HG03196 (cell line): ENCODE data around the gene LAMA4.
"Not testable (repeated sequence)": the region's sequence is repeated elsewhere in the genome, so short reads cannot be mapped to it uniquely, and the experiment has no call there.

Experiments used
- ATAC-seq: cut with Tn5 transposase; IDR thresholded peaks from one replicate; pipeline ENCODE4 v1.9.1; 2021; ENCODE audit not compliant: unreplicated experiment

The LAMA4 gene

DNA sequence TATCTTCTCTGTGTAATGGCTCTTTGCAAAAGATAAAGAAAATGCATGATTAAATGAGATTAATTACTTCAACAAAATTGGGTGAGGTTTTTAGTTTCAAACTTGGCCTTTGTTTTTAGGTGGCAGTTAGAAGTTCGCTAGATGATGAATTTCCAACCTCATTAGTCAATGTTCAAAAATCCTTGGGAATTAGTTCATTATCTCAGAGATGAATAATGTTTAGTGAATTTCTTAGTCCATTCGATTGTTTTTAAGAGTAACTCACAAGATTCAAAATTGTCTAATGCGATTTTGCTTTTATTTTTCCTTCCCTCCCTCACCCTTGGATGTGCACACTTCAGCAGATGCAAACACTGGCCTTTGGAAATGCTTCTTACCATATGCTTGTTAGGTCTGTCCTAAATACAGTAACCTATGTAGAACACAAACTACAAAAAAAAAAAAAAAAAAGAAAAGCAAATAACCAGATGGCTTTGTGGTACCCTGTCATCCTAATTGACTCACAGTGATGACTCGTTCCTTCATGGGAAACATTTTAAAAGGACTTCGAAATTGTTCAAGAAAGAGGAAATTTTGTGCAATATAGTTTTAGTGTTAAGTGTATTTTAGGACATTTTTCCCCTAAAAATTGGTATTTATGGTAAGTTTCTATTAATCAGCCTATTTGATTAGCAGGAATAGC is 100.3 kb downstream of the LAMA4 start:
- ATAC-seq = no peak

DNA sequence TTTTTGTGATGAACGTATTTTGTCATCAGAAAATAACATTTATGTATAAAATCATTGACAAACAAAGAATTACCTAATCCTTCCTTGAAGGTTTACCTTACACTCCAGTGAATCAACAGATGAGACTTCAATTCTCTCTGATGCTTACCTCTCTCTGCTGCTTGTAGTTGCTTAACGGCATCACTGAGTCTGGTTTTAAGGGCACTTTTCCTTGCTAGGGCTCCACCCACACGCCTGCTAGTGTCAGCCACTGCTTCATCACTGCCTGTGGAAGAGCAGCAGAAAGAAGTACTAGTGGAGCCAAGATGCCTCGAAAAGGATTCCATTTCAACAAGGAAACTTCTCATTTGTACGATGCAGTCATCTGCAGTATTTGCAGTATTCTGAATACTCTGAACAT is 104.0 kb downstream of the LAMA4 start:
- ATAC-seq = no peak

DNA sequence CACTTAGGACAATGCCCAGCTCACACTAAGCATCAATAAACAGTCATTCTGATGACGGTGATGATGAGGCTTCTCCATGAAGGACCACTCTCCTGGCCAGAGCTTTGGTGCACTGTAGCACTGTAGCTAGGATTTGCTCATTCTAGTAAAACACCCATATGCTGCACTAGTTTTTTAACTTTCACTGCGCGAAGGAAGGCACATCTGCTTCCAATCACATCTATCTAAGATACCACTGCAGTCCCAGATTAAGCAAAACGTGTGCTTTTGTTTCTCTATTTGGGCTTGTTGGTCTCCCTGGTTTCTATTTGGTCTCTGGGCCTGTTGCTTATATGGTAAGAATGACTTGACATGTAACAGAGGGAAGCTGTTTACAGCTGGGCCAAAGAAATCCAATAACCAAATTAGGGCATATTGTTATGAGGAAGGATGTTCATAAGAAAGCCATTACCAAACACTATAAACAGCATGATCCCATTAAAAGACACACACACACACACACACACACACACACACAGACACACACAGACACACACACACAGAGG is 104.6 kb downstream of the LAMA4 start:
- no peak for ATAC-seq

DNA sequence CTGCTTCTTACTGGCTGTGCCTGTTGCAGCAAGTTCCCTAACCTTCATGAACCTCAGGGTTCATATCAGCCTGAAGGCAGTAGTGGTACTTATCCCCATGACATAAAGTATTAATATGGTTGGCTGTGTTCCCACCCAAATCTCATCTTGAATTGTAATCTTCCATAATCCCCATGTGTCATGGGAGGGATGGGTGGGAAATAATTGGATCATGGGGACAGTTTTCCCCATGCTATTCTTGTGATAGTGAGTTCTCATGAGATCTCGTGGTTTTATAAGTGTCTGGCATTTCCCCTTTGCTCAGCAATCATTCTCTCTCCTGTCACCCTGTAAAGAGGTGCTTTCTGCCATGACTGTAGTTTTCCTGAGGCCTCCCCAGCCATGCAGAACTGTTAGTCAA is 105.1 kb downstream of the LAMA4 start:
- ATAC-seq = no peak

DNA sequence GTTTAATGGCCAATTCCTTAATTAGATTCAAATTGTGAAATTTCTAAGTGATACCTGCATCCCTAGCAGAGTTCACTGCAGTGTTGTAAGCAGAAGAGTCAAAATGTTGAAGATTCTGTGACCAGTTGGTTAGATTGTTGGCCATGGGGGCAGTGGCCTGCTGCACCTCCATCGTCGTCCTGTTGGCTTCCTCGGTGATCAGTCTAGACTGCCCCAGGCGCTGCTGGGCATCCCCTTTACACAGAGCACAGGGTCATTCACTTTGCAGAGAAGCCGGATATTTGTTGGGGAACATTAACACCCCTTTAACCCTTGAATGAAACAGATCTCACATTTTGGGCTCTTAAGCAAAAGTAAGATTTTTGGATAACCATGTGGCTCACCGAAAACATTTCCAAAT is 106.3 kb downstream of the LAMA4 start:
- ATAC-seq = no peak

DNA sequence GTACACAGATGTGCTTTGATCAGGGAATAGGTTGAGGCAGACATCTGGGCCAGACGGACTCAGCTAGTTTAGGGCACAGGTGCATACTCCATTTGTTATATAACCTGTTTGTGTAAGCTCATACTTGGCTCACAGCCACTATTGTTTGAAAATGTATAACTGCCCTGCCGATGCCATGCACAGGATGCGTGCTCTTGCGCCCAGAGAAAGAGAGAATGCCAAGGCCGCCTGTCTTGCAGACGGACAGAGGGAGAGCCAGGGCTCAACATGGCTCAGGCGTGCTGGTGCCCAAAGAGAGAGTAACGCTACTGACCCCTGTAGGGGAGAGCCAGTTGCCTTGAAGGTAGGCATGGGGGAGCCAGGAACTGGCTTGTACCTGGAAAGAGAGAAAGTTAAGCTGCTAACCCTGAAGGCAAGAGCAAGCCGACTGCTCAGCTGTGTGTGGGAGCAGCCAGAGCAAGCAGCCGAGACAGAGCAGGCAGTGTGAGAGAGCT is 109.2 kb downstream of the LAMA4 start:
- ATAC-seq = no peak

DNA sequence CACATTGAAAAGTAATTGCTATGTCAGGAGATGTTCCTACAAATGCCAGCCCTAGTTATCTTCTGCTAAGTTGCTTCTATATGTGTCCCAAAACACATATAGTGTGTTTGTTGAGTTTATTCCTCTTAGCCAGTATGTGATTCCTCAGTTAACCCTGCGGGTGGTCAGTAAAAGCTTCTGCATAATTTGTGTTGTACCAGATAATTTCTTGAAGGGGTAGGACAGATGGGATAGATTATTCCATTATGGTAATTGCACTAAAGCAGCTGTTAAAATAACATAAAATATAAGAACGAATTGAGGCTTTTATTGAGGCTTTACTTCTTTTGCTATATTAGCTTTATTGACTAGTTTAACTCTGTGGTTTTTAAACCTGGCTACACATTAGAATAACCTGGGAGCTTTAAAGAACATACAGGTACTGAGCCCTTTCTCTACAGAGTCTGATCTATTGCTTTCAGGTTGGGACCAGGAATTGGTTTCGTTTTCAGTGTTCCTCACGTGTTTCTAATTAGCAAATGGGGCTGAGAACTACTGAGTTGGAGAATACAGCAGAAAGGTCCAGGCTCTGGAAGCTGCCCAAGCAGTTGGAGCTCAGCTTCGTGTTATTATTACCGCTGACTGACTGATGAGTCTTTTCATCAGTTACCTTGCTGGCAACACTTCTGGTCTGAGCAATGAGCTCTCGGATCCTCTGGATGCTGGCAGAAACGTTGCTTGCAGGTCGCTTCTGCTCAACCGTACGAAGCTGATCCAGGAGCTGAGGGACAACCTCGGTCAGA is 110.0 kb downstream of the LAMA4 start:
- ATAC-seq = no peak

DNA sequence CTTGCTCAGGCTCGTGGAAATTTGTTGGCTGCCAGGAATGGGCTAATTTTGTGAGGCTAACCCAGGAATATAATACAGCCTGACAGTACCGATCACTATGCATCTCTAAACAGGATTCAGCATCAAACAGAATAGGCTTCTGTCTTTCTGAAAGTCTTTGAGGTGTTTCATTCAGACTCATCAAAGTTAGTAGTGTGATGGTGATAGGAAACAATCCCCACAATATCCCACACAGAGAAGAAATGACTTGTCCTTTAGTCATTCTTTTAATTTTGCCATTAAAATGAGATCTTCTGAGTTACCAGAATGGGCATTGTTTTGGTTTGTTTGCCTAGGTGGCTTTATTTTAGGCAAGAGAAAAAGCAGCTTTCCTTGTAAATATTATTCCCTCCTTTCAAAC is 112.7 kb downstream of the LAMA4 start:
- no peak for ATAC-seq

DNA sequence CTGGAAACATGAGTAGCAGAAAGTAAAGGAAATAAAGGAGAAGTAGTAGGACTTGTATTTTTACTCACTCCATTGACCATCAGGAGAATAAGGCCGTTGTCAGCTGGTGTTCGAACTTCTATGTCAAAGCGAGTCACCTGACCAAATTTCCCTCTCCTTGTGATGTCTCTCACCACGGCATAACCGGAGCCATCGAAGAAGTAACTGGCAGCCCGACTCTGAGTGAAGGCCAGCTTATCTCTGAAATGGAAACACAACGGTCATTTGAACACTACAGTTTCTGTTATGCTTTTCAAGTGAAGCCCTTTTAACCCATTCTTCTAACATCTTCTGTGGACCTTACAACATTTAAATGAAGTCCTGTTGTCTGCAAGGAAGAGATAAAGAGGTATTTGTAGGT is 115.3 kb downstream of the LAMA4 start:
- no peak for ATAC-seq

DNA sequence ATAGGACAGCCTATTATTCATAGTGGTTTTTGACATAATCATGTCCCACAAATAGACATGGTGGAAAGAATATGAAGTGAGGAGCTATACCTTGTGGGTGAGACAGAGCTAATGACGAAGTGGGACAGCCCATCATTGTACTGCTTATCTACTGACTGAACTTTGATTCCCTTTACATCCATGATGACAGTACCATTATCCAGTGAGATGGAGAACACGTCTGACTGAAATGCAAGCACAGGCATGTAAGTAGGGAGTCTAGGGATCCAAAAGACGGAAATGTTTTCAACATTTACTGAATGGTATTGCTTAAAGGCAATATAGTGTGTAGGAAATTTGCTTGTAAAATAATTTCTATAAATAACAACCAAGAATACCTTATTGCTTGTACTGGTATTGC is 123.5 kb downstream of the LAMA4 start:
- ATAC-seq = no peak

DNA sequence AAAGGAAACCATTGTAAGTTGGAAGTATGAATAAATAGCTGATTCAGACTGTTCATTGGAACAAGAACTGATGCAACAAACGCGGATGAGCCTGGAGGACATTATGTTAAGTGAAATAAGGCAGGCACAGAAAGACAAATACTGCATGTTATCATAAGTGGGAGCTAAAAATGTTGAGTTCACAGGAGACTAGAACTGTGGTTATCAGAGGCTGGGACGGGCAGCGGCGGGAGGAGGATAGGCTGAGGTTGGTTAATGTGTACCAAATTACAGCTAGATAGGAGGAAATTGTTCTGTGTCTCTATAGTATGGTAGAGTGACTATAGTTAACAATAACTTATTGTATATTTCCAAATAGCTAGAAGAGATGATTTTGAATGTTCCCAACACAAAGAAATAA is 126.2 kb downstream of the LAMA4 start:
- ATAC-seq = no peak

DNA sequence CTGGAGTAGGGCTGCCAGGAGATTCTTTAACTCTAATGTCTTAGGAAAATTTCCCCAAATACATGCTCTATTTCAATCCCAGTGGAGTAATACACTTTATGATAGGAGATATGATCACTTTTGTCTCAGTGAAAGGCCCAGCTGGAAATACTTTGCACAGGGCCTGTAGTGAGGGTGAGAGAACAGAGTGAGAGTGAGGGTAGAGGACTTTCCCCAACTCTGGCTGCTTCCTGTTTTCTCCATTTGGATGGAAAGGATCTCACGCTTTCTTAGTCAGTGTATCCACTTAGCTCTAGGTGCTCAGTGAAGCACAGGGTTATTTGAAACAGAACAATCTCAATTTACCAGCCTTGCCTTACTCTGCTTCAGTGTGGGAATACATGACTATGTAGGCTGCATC is 130.4 kb downstream of the LAMA4 start:
- no peak for ATAC-seq

DNA sequence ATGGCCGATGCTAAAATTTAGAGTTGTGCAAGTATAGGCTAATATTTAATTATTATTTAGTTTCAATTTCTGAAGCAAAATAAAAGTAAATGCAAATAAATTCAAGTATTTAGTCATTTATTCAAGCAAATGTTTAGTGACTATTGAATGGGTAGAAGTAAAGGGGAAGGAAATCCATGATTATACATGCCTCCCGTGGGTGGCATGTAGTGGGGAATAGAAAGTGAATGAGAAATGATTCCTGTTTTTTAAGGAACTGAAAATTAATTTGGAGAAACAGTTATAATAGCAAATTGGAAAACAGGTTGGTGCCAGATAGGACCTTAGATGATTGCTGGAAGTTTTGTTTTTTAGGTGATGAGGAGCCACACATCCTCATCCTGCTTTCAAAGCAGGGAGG is 131.6 kb downstream of the LAMA4 start:
- ATAC-seq = no peak

DNA sequence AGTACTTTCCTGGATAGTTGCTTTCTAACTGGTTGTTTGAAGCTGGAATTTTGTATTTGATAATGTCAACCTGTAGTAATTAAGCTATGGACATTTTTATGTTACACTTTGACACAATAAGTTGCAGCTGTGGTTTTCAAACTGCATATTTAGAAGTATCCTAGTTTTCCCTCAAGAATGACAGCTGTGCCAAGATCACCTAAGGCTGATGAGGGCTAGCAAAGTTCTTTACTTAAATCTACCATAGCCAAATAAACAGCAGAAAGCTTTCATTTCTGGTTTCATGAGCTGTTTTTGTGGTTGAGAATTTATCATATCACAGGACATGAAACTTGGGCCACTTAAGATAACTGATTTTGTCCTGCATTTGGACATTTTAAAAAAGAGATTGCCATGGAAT is 136.3 kb downstream of the LAMA4 start:
- no peak for ATAC-seq

DNA sequence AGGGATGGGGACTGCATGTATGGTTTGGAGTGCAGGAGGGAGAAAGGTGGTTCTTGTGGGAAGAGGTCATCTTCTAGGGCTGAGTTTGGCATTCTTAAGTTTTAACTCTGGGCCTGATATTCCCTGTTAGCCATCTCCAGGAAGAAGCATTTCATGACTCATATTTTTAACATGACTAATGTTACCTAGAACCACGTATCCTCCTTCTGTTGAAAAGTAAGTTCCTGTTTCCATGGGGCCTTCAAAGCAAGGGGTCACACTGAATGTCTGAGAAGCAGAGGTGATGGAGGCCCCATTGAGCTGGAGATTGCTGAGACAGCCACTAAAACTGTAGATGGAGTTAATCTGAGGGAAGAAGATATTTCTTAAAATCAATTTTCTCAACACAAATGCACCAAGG is 136.8 kb downstream of the LAMA4 start:
- ATAC-seq = no peak

DNA sequence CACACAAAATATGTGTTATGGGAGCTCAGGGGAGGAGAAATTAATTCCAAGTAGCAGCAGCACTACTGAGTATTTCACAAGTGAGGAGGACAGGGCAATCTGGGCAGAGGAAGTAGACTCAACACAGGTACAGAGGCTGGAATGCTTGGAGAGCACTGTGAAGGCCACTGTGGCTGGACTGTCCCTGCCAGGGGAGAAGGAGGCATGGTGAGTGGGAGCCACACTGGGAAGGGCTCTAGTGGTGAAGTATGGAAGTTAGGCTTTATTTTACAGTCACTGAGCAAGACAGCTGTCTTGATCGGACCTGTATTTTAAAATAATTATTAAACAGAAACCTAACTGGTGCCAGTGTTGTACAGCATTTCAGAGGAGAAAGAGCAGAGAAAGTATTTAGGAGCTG is 138.1 kb downstream of the LAMA4 start:
- ATAC-seq = no peak

DNA sequence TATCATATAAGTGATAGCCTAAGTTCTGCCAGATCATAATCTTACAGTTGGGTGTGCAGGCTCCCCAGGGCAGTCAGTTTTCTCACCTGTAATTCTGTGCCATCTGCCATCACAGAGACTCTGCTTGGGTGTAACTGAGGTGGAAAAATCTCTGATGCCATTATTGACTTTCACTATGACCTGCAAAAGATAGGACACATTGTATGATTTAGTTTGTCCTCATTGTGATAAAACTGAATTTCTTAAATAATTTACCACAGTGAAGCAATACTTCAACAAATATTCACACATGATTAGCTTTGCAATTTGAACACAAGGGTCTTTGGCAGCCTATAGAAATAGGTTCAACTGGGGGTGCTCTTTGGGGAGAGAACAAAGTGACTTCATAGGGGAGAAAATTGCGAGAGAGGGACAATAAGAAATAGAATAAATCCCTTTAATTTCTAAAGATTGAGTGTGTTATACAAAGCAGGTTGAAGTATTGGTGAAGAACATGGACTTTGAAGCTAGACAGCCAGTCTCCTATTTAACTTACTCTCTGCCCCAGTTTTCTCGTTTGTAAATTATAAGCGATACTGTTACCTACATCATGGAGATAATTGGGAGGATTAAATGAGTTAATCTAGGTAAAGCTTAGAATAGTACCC is 139.7 kb downstream of the LAMA4 start:
- no peak for ATAC-seq

DNA sequence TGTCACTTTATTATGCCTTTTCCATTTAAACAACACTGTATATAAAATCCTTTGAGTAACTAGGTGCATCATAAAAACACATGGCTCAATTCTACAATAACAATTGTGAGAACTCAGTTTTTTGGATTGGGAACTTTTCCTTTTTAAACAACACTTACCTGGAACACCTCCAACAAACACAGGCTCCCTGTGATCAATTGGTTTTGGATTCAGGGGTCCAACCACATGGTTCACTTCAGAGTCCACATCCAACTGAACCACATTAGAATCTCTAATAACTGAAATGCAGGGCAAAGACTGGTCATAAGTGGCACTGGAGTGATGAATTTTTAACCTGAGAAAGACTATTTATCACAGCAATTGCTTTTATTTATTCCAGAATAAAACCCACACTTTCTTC is 140.4 kb downstream of the LAMA4 start:
- no peak for ATAC-seq

DNA sequence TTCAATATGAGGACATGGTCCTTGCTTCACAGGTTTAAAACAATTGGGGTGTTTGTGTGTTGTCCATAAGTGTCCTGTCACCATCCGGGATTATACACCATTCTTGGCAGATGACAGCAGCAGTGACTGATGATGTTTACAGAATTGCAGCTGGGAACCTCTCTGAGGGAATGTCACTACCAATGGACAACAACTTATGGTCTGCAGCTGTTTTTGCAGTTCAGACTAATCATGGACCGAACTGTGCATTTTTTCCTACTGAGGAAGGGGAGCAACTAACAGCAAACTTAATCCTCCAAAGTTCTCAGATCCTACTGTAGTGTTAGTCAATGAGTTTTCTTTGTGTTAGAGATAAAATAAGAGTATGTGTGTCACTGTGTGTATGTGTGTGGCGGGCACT is 140.9 kb downstream of the LAMA4 start:
- ATAC-seq = no peak

DNA sequence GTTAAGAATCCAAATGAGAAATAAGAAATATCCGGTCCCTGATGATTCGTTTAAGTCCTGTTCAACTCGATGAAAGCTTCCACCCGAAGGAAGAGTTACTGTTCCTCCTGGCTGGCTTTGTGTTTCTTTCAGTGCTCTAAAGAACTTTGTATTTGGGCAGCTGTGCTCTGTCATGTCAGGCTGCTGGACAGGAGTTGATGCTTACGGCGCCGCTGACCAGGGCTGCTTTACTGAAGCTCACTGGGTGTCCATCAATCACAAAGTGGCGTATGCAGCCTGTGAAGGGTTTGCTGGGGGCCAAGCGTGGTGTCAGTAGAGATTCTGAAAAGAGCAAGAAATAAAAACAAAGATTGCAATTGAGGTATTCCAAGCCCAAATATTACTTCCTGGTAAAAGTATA is 145.1 kb downstream of the LAMA4 start:
- ATAC-seq = no peak

DNA sequence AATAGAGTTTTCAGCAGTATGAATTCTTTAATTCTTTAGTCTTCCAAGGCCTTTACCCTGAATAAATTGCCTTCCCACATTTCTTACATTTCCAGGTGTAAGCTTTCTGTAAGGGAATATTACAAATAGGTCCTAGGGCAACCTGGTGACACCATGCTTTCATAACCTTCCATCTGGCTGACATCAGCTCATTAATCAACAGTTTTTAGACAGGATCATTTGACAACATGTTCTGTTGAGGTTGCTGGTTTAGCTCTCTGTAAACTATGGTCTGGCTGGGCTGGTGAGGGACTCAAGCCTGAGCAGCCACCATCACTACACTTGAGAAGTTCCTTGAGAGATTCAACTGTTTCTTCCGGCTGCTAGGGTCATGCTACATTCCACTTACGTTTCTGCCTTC is 147.8 kb downstream of the LAMA4 start:
- no peak for ATAC-seq

DNA sequence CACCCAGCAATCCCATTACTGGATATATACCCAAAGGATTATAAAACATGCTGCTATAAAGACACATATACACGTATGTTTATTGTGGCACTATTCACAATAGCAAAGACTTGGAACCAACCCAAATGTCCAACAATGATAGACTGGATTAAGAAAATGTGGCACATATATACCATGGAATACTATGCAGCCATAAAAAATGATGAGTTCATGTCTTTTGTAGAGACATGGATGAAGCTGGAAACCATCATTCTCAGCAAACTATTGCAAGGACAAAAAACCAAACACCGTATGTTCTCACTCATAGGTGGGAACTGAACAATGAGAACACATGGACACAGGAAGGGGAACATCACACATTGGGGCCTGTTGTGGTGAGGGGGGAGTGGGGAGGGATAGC is 148.3 kb downstream of the LAMA4 start:
- ATAC-seq = not testable (repeated sequence)
